ENCODE results near the gene ANKLE1. TPM values are rescaled to one million over a fixed set of nuclear protein-coding genes. Genes with fewer than 3 reads are reported as not detected.
"Not testable (repeated sequence)": the region's sequence is repeated elsewhere in the genome, so short reads cannot be mapped to it uniquely, and the experiment has no call there.

ANKLE1 gene
- total RNA-seq, 1 donor from 2014 or later: 0.55 TPM

DNA sequence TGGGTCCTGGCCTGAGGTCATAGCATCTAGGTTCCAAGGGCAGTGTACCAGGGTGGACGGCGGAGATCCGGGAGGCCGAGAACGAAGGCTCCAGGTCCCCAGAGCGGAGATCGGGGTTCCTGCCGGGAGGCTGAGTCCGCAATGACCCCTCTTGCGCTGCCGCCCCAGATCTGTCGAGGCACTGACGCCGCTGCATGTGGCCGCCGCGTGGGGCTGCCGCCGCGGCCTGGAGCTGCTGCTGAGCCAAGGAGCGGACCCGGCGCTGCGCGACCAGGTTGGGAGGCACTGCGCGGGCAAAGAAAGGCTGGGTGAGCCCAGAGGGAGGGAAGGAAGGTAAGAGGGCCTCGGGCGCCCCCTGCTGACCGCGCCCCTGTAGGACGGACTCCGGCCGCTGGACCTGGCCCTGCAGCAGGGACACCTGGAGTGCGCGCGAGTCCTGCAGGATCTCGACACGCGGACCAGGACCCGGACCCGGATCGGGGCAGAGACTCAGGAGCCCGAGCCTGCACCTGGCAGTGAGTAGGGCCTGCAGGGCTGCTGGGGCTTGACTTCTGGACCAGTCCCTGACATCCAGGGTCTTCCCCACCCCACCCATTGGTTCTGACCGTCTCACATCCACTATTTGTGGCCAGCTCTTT is 906 bp downstream of the ANKLE1 start:
- peak; percentile 94 for DNase-seq (ENCODE audit: low spot score)

DNA sequence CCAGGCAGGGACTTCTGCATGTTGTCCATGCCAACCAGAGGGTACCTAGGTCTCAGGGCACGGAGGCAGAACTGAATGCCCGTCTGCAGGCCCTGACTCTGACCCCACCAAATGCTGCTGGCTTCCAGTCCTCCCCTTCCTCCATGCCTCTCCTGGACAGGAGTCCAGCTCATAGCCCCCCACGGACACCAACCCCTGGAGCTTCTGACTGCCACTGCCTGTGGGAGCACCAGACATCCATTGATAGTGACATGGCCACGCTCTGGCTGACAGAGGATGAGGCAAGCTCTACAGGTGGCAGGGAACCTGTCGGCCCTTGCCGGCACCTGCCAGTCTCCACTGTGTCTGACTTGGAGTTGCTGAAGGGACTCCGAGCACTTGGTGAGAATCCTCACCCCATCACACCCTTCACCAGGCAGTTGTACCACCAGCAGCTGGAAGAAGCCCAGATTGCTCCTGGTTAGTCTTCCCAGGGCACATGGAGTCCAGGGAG is 1.8 kb downstream of the ANKLE1 start:
- DNase-seq (ENCODE audit: low spot score): no peak

DNA sequence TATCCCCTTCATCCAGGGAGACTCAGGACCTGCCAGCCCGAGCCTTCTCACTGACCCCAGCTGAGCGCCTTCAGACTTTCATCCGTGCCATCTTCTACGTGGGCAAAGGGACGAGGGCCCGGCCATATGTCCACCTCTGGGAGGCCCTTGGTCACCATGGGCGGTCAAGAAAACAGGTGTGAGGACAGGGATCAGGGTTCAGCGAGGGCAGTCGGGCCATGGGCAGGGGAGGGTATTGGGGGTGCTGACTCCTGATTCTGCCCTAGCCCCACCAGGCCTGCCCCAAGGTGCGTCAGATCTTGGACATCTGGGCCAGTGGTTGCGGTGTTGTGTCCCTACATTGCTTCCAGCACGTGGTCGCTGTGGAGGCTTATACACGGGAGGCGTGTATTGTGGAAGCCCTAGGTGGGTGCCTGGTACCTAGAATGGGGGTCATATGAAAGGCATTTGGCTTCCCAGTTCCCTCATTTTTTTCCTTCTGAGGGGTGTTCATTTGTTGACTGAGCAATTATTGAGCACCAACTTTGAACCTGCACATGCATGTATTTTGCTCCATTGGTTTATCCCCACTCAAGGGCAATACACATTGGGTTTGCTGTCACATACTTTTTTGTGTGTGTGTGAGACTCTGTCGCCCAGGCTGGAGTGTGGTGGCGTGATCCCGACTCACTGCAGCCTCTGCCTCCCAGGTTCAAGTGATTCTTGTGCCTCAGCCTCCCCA is 3.9 kb downstream of the ANKLE1 start:
- DNase-seq (ENCODE audit: low spot score): no peak

DNA sequence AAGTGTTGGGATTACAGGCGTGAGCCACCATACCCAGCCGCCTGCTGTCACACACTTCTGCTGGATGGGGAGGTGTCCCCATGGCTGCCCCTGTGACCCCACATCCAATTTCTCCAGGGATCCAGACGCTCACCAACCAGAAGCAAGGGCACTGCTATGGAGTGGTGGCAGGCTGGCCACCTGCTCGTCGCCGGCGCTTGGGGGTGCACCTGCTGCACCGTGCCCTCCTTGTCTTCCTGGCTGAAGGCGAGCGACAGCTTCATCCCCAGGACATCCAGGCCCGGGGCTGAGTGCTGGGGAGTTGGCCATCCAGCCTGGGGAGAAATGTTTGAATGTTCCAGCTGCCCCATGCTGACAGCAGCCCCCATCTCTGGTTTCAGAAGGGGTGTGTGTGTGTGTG is 4.6 kb downstream of the ANKLE1 start:
- no peak for DNase-seq (ENCODE audit: low spot score)

DNA sequence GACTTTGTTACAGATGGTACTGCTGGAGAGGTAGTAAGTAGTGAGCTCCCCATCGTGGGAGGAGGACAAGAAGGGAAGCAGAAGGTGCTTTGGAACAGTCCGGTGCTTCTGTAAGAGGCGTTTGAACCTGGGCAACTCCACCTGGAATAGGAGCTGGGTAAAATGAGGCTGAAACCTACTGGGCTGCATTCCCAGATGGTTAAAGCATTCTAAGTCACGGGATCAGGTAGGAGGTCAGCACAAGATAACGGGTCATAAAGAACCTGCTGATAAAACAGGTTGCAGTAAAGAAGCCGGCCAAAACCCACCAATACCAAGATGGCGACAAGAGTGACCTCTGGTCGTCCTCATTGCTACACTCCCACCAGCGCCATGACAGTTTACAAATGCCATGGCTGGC is 5.1 kb downstream of the ANKLE1 start:
- DNase-seq (ENCODE audit: low spot score): no peak

DNA sequence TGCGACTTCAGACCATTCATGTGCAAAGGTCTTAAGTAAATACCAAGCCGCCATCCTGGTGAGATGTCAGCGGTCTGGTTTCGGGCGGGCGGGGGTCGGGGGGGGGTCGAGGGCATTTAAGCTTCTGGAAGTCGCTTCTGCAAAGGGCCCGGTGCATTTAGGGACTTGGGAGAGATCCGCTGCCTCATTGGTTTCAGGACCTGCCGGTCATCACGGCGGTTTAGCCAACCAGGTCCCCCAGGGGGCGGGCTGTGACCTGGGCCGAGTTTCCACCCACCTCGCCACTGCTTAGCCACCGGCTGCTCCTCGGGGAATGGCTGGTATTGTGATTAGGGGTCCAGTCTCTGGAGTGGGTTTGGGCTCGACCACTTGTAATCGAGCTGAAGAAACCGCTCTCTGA is 7.8 kb downstream of the ANKLE1 start:
- no peak for DNase-seq (ENCODE audit: low spot score)

DNA sequence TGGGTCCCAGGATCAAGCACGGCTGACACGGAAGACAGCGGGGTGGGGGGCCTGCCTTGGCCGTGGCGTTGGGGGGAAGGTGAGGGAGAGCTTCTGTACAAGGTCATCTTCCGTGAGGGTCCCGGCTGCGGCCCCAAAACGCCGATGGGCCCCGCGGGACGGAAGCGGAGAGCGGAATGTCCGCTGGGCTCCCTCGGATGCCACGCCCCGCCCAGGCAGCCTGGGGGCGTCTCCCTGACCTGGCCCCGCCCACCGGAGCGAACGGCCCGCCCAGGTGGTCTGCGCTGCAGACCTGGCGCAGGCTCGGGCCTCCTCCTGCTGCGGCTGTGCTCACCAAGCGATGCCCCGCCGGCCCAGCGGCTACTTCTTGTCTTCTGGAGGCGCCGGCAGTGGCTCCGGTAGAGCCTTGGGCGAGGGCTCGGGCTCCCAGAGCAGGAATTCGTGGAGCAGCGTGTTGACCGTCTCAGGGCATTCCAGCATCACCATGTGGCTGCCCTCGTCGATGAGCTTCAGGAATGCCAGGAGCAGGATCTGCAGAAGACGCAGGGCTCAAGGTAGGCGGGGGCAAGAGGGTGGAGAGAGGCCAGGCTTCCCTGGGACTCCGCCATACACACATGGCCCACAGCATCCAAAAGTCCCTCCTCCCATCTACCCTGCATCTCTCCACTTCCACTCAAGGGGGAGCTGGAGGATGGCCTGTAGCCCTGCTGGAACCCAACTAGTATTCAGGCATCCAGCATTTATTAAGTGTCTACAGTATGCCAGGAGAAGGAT is 10.8 kb downstream of the ANKLE1 start:
- DNase-seq (ENCODE audit: low spot score): no peak

DNA sequence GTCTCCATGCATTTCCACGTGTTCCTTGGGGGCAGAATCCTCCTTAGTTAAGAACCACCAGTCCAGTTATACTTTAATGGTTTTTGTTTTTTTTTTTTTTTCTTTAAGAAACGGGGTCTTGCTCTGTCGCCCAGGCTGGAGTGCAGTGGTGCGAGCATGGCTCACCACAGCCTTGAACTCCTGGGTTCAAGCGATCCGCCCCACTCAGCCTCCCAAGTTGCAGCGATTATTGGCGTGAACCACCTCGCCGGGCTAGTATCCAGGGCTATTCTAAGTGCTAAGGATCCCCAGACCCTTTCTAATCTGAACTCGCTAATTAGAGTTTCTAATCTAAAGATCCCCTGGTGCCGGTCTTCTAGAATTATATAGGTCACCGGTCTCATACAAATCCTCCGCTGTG is 11.9 kb downstream of the ANKLE1 start:
- no peak for DNase-seq (ENCODE audit: low spot score)

DNA sequence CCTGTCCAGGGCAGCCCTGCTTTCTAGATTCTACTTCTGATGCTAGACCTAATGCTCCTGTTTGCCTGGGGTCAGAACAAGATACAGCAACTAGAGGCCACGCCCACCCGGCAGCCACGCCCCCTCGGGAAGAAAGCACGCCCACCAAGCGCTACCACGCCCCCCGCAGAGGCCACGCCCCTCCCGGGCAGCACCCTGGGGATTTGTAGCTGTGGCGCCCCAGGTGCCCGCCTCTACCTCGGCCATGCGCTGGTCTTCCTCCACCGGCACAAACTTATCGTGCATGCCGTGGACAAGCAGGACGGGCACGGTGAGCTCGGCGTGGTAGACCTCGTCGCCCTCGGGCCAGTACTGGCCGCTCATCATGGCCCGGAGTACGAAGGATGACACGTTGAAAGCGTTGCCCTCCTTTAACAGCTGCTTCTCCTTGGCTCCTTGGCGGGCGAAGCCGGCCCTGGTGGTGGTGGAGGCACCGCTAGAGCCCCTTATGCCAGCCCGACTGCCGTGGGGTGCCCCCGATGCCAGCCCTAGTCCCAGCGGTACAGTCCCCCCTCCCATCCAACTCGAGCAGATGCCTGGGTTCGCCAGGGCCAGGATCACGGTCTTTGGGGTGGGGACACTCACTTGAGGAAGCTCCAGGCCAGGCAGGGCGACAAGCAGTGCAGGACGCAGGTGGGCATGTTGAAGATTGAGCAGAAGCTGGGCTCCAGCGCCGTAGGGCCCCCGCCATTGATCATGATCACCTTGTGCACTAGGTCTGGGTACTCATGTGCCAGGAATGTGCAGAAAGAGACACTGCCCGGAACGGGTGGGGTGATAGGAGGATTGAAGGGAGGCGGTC is 12.6 kb downstream of the ANKLE1 start:
- DNase-seq (ENCODE audit: low spot score): no peak

DNA sequence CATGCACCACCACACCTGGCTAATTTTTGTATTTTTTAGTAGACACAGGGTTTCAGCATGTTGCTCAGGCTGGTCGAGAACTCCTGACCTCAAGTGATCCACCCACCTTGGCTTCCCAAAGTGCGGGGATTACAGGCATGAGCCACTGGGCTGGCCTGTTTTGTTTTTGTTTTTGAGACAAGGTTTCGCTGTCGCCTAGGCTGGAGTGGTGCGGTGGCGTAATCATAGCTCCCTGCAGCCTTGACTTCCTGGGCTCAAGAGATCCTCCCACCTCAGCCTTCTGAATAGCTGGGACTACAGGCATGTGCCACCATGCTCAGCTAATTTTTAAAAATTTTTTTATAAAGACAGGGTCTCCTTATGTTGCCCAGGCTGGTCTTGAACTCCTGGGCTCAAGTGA is 13.8 kb downstream of the ANKLE1 start:
- not testable (repeated sequence) for DNase-seq (ENCODE audit: low spot score)

DNA sequence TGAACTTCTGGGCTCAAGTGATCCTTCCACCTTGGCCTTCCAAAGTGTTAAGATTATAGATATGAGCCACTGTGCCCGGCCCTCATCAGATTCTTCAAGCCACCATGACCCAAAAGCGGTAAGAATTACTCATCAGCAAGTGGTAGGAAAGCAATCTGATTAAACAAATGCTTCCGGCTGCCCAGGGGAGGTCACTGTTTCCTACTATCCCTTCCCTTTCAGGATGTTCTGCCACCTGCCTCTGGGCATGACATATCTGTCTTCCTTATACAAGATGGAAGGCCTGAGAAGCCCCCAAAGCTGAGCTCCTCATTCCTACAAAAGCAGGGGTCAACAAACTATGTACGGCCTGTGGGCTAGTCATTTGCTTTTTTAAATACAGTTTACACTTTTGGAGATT is 14.6 kb downstream of the ANKLE1 start:
- no peak for DNase-seq (ENCODE audit: low spot score)

DNA sequence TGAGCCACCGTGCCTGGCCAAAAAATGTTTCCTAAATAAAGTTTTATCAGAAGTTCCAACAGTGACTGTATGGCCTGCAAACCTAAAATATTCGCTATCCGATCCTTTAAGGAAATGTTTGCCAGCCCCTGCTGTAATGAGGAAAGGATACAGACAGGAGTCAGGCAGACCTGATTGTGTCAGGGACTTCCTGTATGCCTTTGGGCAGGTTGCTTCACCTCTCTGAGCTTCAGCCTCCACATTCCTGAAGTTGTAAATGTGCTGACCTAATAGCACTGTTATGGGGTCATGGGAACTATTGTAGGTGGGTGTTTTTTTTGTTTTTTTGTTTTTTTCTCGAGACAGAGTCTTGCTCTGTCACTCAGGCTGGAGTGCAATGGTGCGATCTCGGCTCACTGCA is 15.3 kb downstream of the ANKLE1 start:
- no peak for DNase-seq (ENCODE audit: low spot score)

DNA sequence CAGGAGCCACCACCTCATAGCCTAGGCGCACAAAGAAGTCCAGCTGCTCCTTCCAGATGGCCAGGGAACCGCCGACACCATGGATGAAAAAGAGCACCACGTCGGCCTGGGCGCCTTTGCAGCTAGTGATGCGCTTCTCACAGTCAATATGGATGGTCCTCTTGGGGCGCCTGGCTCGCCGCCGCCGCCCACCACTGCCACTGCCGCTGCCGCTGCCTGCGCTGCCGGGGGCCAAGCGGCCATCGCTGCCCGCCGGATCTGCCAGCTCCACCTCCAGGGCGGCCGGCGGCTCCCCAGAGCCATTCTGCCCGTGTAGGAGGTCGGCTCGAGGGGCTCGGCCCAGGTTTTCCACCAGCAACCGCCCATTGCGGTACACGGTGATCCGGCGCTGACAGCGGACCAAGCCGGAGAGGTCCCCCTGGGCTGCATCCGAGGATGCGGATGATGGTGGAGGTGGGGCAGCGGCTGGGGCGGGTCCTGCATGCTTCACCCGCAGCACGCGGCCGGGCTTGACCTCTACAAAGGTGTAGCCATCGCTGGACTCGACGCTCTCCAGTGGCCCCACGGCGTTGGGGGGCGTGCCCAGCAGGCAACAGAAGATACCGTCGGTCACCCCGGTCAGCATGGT is 19.4 kb downstream of the ANKLE1 start:
- DNase-seq (ENCODE audit: low spot score): peak; percentile 82

DNA sequence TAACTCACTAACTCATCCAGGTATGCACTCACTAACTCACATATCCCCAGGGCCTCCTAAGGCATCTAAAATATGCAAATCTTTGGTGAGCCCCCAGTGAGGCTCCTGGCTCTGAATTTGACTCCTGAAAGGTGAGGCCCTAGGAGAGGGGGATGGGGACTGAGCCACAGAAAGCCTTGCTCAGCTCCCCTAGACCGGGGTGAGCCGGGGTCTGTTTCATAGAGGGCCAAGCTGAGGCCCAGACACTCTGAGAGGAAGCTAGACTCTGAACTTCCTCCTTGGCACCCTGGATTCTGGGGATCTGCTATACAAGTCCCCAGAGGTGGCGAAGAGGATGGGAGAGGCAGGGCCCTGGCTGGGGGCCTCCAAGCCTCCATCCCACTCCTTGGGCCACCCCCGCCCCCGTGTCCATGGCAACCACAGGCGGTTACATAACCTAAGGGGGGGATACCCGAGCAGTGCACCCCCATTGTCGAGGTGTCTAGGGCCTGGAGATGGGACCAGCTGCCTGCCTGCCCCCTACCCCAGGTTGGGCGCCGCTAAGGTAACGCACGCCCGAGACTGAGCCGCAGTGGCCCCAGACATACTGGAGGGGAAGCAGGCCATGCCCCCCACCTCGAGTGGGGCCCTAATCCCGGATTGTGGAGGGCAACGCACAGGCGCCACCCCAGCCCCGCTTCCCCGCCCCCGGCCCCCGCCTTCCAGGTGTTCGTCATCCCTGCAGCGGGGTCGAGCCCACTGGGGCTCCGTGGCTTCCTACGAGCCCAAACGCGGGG is 20.9 kb downstream of the ANKLE1 start:
- DNase-seq (ENCODE audit: low spot score): no peak

DNA sequence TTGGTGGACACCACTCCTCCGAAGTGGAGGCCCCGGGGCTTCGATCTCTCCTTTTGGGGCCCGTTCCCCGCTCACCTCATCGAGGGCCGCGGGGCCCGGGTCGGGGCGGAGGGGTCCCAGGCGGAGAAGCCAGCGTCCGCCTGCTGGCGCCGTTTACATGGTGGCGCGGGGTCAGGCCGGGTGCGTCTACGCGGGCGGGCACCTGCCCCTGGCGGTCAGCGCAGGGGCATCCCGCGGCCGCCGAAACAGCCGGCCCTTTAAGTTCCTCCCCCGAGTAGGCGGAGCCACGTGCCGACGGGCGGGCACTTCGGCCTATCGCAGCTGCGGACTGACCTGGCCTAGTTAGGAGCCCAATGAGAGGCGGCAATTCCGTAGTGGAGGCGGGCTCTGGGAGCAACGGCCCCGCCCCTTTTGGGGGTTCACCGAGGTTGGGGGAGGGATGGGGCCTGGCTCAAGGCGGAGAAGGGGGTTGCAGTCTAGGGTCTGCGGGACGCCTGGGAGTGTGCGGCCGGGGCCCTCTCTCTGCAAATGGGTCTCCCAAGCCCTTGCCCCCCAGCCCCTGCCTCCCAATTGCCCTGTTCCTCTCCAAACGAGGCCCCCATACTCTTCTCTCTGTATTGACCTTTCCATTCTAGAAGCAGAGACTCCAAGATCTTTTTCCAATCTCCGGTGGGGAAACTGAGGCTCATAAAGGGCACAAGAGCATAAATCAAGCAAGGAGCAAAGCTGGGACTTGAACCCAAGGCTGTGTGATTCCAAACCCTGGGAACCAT is 21.7 kb downstream of the ANKLE1 start, which contains the start of gene ABHD8:
ABHD8 (minus strand) TSS at position 259 of the 773 bp plus-strand sequence. CDS start 1,809 bp downstream, outside the sequence.
- DNase-seq (ENCODE audit: low spot score): peak; percentile 98

DNA sequence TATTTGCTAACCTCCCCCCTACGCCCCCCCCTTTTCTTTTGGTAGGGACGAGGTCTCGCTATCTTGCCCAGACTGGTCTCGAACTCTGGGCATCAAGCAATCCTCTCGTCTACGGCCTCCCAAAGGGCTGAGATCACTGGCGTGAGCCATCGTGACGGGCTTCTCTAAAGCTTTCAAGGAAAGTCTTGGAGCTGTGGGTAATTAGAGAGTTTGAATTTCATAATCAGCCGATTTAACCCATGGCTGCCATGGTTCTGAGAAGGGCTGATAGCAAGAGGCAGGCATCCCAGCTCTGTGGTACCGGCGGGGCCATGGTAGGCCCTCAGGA is 22.2 kb downstream of the ANKLE1 start:
- no peak for DNase-seq (ENCODE audit: low spot score)

DNA sequence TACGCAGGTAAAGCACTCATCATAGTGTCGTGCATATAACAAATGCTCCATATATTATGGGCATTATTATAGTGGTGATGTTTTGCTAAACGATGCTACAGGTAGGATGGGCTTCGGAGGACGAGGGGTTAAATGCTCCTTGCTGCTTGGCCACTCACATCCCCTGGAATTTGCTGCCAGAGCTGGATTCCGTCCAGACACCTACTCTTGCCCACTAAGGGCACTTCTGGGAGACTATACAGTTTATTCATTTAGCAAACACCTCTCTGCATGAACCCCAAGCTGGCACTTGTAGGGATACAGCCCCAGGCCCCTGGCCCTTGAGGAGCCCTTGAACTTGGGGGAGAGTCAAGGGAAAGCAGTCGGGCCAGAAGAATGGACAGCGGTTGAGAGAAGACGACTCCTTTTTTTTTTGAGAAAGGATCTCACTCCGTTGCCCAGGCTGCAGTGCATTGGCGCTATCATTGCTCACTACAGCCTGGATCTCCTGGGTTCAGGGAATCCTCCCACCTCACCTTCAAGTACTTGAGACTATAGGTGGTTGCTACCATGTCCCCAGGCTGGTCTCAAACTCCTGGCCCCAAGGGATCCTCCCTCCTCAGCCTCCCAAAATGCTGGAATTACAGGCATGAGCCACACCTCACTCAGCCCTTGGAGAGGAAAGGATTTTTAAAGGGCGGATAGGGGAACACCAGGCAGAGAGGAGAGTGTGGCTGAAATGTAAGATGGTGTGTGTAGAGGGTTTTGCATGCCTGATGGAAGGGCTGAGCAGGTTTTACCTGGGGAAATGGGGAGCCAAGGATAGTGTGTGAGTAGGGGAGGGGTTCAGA is 22.9 kb downstream of the ANKLE1 start:
- no peak for DNase-seq (ENCODE audit: low spot score)

DNA sequence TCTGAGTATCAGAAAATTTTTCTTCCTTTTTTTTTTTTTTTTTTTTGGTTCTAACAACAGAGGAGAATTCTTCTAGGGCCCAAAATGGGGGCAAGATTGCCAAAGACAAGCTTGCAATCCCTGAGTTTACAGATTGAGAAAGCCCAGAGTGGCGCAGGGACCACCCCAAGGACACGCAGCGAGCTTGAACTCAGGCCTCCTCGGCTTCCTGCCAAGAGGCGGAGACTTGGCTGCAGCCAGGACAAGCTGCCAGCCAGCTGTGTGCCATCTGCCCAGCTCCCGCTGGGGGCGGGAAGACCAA is 23.5 kb downstream of the ANKLE1 start:
- no peak for DNase-seq (ENCODE audit: low spot score)

All from mesenteric fat pad (tissue), 1 donor.